Amniotic stem cell (primary cell): ENCODE data around the gene DAGLA.
"Not testable (repeated sequence)": the region's sequence is repeated elsewhere in the genome, so short reads cannot be mapped to it uniquely, and the experiment has no call there.

ENCODE experiments used
- DNase-seq: peaks from one replicate; lab custom pipeline; 2025; lab: John Stamatoyannopoulos, UW

DAGLA gene, protein sequence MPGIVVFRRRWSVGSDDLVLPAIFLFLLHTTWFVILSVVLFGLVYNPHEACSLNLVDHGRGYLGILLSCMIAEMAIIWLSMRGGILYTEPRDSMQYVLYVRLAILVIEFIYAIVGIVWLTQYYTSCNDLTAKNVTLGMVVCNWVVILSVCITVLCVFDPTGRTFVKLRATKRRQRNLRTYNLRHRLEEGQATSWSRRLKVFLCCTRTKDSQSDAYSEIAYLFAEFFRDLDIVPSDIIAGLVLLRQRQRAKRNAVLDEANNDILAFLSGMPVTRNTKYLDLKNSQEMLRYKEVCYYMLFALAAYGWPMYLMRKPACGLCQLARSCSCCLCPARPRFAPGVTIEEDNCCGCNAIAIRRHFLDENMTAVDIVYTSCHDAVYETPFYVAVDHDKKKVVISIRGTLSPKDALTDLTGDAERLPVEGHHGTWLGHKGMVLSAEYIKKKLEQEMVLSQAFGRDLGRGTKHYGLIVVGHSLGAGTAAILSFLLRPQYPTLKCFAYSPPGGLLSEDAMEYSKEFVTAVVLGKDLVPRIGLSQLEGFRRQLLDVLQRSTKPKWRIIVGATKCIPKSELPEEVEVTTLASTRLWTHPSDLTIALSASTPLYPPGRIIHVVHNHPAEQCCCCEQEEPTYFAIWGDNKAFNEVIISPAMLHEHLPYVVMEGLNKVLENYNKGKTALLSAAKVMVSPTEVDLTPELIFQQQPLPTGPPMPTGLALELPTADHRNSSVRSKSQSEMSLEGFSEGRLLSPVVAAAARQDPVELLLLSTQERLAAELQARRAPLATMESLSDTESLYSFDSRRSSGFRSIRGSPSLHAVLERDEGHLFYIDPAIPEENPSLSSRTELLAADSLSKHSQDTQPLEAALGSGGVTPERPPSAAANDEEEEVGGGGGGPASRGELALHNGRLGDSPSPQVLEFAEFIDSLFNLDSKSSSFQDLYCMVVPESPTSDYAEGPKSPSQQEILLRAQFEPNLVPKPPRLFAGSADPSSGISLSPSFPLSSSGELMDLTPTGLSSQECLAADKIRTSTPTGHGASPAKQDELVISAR

DNA sequence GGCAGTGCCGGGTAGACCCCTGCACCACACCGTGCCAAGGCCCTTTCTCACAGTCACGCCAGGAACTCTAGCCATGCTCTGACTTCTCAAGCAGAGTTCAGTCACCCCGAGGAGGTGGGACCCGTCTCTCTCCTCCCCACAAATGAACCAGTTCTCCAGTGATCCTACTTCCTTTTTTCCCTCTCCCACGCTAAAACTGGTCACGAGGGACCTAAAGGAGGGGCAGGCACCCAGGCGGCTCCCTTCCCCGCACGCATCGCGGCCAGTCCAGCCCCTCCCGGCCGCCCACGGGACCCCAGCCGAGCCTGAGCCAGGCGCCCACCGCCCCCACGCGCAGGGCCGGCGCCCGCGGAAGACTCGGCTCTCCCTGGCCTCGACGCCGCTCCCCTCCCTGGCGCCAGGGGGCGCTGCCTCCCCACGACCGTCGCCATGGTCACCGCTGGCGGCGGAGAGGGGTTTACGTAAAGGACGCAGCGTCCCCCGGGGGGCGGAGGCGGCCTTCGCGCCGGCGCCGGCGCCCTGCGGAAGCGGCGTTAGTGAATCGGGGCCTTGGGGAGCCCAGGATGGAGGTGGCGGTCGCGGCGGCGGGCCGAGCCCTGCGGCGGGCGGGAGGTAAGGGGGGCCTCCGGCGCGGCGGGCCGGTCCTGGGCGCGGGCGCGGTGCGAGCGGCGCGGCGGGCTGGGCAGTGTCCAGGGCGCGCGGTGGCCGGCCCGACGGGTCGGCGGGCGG, at the start of gene DAGLA:
DAGLA (plus strand) TSS at position 499 of the 729 bp plus-strand sequence. CDS start 39,765 bp downstream, outside the sequence.
- DNase-seq, result no peak

DNA sequence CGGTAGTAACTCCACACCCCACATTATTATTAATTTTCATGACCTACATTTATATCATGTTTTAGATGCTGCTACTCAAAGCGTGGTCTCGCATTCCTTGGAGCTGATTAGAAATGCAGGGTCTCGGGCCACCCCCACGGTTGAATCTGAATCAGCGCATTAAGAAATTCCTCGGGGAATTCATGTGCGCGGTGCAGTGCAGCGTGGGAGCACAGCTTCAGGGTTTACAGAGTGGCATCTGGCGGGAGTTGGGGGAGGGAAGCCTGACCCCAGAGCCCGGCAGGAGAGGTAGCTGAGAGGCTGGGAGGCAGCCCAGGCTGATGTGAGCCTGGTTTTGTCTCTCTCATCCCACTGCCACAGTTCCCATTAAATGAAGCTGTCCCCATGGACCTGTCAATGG, 48.1 kb upstream of the DAGLA start:
- DNase-seq, result no peak

DNA sequence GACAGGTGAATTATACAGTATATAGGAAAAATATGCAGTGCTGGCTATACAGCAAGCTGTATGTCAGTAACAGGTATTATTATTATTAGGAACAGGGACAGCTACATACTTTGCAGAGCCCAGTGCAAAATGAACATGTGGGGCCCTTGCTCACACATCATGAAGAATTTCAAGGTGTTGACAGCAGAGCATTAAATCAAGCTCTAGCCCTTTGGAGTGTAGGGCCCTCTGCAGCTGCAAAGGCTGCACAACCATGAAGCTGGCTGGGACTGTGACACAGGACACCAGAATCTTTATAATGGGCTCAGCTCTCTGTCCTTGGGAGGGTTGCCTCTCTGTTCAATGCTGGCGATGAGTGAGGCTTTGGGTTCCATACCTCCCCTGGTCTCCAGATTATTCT, 44.9 kb upstream of the DAGLA start:
- no peak for DNase-seq

DNA sequence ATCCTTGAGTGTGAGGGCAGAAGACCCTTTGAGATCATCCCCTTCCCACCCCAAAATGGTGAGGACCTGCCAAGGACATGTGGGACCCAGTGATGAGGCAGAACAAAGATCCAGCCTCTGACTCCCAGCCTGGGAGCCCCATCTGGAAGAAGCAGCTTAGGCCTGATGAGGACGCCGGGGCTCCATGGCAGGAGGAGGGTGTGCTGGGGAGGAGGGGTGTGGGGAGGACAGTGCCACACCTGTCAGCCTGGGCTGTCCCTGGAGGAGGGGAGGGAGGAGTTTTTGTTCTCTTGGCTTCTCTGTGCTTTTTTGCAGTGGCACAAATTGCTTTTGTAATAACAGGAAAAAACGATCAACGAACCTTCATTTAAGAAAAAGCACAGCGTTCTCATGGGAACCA, 44.4 kb upstream of the DAGLA start:
- no peak for DNase-seq

GRCh38 chr11:61636676-61637075, 43.5 kb upstream of the DAGLA start:
- DNase-seq, result no peak

GRCh38 chr11:61637277-61637676, 42.9 kb upstream of the DAGLA start:
- no peak for DNase-seq

- DNase-seq, result no peak
These were observed 40.3 kb upstream of the DAGLA start for GRCh38 chr11:61639816-61640443.

GRCh38 chr11:61642162-61642561, 38.0 kb upstream of the DAGLA start:
- DNase-seq, result no peak

DNA sequence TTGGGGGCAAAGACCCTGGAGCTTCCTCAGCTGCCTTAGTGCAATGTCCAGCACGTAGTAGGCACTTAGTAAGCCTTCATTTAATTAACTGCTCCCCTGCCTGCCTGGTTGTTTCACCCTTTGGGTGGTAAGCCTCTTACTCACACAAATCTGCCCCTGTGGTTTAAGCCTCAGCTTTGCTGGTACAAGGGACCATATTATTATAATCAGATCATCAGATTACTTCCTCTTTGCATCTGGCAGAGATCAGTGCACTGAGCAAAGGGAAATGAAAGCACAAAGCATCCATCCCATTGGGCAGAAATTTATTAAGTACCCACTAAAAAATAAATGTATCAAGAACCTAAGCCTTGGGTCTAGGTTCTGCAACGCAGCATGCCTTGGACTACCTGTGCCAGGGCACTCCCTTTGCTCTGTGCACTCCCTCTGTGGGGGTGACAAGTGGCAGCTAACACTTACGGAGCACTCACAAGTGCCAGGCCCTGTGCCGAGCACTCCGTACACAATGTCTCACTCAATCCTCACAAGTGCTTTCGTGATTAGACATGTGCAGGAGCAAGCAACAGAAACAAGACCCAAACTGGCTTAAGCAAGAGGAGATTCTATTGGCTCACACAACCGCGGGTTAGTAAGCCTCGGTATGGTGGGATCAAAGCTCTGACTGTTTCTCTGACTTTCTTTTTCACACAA, 34.9 kb upstream of the DAGLA start:
- DNase-seq, result no peak

DNA sequence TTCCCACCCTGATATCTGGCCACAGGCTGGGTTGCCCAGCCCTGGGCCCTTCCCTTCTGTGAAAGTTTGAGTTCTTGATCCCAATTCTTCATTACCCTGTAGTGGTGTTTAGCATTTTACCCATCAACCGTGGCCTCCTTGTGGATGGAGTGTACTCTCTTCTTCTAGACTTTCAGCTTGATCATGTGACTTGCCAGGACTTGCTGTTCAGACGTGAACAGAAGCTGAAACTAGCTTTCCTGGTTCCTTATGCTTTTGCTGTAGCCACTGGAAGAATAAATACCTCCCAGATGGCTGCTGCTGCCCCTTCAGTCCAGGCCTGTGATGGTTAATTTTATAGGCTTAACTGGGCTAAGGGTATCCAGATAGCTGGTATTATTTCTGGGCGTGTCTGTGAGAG, 32.7 kb upstream of the DAGLA start:
- no peak for DNase-seq

DNA sequence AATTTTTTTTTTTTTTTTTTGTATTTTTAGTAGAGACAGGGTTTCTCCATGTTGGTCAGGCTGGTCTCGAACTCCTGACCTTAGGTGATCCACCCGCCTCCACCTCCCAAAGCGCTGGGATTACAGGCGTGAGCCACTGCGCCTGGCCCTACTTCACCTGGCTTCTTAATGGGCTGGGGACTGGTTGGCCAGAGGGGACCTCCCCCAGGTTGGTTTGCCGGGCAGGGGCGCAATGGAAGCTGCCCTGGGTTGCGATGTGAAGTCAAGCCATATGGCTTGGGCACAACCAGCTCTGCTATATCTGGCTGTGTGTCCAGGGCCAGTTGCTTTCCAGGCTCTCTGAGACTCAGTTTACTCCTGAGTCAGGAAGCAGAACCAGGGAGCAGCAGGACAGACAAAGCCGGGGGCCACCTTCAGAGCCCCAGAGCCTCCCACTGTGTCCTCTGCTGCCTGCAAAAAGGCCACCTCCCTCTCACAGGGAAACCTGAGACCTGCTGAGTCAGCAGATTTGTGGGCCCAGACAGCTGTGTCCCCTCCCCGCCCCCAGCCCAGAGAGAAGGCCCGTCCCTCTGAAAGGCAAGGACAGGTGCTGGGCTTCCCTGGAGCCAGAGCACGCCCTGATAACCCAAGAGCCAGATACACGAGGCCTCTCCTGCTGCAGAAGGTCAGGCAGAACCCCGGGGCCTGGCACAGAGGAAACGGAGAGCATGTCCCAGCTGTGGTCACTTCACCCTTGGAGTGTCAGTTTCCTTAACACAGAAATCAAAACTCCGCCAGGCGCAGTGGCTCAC, 29.2 kb upstream of the DAGLA start:
- DNase-seq, result no peak

DNA sequence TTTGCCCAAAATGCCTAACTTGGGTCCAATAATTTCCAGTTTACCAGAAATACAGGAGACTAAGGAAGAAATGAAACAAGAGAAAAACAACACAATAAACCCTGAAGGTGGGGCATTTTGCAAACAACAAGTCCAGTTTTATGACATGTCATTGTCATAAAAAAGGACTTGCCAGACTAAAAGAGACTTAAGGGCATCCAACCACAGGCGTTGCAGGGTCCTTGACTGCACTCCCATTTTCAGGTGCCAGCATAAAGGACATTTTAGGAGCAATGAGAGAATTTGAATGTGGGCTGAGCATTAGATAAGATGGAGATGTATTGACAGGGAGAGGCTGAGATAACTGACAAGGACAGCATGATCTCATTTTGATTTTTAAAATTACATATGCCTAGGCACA, 28.1 kb upstream of the DAGLA start:
- DNase-seq, result no peak

DNA sequence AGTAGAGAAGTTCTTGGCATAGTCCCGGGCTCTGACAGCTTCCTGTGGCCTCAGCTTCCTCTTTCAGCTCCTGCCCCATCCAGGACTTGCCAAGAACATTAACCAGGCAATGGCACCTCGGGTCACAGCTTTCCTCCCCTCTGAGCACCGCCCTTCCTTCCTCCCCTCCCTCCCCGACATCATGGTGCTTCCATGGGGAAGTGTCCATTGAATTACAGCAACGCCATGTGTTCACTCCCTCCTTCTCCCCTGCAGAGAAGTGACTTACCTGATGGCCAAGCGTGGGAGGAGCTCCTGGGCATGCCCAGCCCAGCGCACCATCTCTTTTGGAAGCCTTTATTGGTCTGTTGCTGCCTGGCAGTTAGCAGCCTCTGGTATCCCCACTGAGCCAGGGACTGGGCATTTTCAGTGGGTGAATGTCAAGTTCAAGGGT, 25.8 kb upstream of the DAGLA start:
- no peak for DNase-seq

DNA sequence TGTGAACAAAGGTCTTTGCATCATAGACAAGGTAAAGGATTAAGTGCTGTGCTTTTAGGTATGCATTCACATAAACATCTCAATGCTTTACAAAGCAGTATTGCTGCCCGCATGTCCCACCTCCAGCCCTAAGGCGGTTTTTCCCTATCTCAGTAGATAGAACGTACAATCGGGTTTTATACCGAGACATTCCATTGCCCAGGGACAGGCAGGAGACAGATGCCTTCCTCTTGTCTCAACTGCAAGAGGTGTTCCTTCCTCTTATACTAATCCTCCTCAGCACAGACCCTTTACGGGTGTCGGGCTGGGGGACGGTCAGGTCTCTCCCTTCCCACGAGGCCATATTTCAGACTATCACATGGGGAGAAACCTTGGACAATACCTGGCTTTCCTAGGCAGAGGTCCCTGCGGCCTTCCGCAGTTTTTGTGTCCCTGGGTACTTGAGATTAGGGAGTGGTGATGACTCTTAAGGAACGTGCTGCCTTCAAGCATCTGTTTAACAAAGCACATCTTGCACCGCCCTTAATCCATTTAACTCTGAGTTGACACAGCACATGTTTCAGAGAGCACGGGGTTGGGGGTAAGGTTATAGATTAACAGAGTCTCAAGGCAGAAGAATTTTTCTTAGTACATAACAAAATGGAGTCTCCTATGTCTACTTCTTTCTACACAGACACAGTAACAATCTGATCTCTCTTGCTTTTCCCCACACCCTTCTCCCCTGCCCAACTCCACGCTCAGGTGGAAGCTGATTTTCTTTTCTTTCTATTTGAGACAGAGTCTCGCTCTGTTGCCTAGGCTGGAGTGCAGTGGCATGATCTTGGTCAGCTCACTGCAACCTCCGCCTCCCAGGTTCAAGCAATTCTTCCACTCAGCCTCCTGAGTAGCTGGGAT, 24.7 kb upstream of the DAGLA start:
- DNase-seq, result not testable (repeated sequence)

DNA sequence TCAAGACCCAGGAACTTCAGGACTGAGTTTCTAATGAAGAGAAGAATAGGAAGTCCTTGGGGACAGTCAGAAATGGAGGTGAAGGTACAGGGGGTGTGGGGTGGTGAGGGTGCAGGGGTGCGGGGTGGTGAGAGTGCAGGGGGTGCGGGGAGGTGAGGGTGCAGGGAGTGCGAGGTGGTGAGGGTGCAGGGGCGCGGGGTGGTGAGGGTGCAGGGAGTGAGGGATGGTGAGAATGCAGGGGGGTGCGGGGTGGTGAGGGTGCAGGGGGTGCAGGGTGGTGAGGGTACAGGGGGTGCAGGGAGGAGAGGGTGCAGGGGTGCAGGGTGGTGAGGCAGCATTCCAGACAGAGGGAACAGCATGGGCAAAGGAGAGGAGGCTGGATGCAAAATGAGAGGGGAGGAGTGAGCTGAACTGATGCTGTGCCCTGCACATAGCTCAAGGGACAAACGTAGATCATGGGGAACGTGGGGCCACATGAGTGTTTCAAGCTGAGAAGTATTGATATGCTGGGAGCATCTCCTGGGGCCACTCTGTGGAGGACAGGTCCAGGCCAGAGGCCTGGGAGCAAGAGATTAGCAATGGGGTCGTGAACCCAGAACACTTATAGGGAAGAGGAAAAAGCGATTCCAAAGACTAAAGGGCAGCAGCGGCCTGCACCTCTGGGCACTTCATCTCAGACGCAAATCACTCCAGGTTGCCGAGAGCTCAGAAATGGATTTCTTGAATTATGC, 23.7 kb upstream of the DAGLA start:
- DNase-seq, result no peak

- no peak for DNase-seq
These were observed 22.5 kb upstream of the DAGLA start for GRCh38 chr11:61657566-61658290.

- DNase-seq, result no peak
These were observed 20.6 kb upstream of the DAGLA start for GRCh38 chr11:61659413-61660196.
